ENCODE data around the gene APC. TPM values are rescaled to one million over a fixed set of nuclear protein-coding genes. Genes with fewer than 3 reads are reported as not detected.

The APC gene
- total and polyA plus RNA-seq, 10 of the 15 experiments (the other 5 are each of a cell fraction or from before 2014, with no cell fraction given): 3.2 to 23.3 (median 13.8) TPM

- no peak for TF ChIP-seq RUNX3 (IDR thresholded peaks at IDR 0.05; ENCODE audit: low read length)
Measured at GRCh38 chr5:112710896-112711295, 26.8 kb upstream of the APC start (continued).

DNA sequence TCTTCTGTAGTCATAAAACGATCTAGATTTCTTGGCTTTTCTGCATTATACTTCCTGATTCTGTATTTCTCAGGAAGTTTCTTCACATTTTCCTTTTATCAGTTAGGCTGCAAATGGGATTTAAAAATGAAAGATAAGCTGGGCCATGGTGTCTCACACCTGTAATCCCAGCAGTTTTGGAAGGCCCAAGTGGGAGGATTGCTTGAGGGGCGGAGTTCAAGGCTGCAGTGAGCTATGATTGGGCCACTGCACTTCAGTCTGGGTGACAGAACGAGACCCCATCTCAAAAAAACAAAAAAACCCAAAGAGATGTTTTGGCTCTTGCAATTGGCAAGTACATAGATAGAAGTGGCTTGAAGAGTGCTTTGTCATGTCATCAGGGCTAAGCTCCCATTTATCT lies 26.2 kb upstream of the APC start:
- Histone ChIP-seq H3K4me2 (ENCODE audit: control insufficient read depth, insufficient read depth) (peak overlapping the region; percentile 11; the same call in 1 of the 2 replicates), H3K27me3 (replicated peaks in 1 of 2; ENCODE audit: control insufficient read depth in 2 of 2, insufficient read depth in 2 of 2, low read length in 1 of 2) (no peaks in the 10 kb centered on the region), H3K79me2 (ENCODE audit: control insufficient read depth, insufficient read depth, low read length) (peaks cover 23% of the 10 kb centered on the region), H3K9ac (ENCODE audit: control insufficient read depth, insufficient read depth, low read length) (no peak overlapping the region), H3K4me3 (0 out of 2 replicates have a peak overlapping the region, but pooled peaks have one; percentile 26), H4K20me1 (ENCODE audit: control insufficient read depth, insufficient read depth) (no peaks in the 10 kb centered on the region), H3K4me1 (ENCODE audit: control insufficient read depth, insufficient read depth, low read length) (peaks cover 3% of the 10 kb centered on the region; the same call in 1 of the 2 replicates), H2AFZ (ENCODE audit: control insufficient read depth, low read depth, low read length) (no peak overlapping the region), H3K9me3 (replicated peaks; ENCODE audit: control insufficient read depth, insufficient read depth, low read length) (no peaks in the 10 kb centered on the region; the same call in 1 of the 3 replicates), H3K27ac (ENCODE audit: control insufficient read depth, insufficient read depth) (no peak overlapping the region), H3K36me3 (ENCODE audit: control insufficient read depth in 2 of 2, insufficient read depth in 2 of 2, low read length in 1 of 2) (no peaks in the 10 kb centered on the region; a peak in 1 of 4 replicates)
- no peak for DNase-seq (ENCODE audit: low read depth, low spot score)
- intact Hi-C loops (cut with micrococcal nuclease; ENCODE audit: unreplicated experiment) (no loop called here), in situ Hi-C loops (cut with MboI) (no loop called here)
- 76% methylated on average over 3 of the region's 3 CpGs for WGBS (ENCODE audit: insufficient coverage, insufficient replicate concordance, low lambda C conversion rate, missing lambda C conversion rate)
- ChIA-PET RAD21 (ENCODE audit: unreplicated experiment) (interaction anchor here (0.5 to 2.9 kb wide), 6 partner anchors 9 to 46 kb away, joined by 3 to 13 read pairs (median 4); partner anchors contain the start of gene APC), POLR2A (interaction anchor here (1.3 to 1.8 kb wide), 2 partner anchors 25 to 27 kb away, joined by 3 read pairs; no protein-coding TSS in a partner anchor), CTCF (interaction anchor here (1.1 to 4.1 kb wide), 8 partner anchors 9 to 160 kb away, joined by 3 to 32 read pairs (median 4); no protein-coding TSS in a partner anchor), SMC1A (ENCODE audit: uncharacterized antibody, unreplicated experiment) (interaction anchor here (1.0 to 4.7 kb wide), 7 partner anchors 13 to 46 kb away, joined by 3 to 29 read pairs (median 5); partner anchors contain the start of gene APC)
- TF ChIP-seq TBL1XR1 (IDR thresholded peaks at IDR 0.05; ENCODE audit: low read depth, low read length) (no peak), JUND (IDR thresholded peaks at IDR 0.05; ENCODE audit: low read depth, low read length) (no peak), KDM1A (IDR thresholded peaks at IDR 0.05; ENCODE audit: borderline replicate concordance) (no peak), KLF5 (IDR thresholded peaks at IDR 0.05; ENCODE audit: partially characterized antibody) (no peak), HCFC1 (IDR thresholded peaks at IDR 0.05; ENCODE audit: low read length) (no peak), KAT2A (conservative IDR thresholded peaks at IDR 0.05; ENCODE audit: control insufficient read depth, low read depth, low read length) (no peak), RB1 (IDR thresholded peaks at IDR 0.05; ENCODE audit: borderline replicate concordance) (no peak), YY1 (IDR thresholded peaks at IDR 0.05; ENCODE audit: low read depth, low read length) (no peak), PAX8 (IDR thresholded peaks at IDR 0.05) (no peak), MXI1 (IDR thresholded peaks at IDR 0.05; ENCODE audit: low read depth, low read length) (no peak), NKRF (conservative IDR thresholded peaks at IDR 0.05) (no peak), E2F8 (IDR thresholded peaks at IDR 0.05; ENCODE audit: low read depth, partially characterized antibody) (no peak)
- ATAC-seq: no peak
- no peak for FAIRE-seq
- no TSS peak for BruUV-seq (replicated peaks)

Measured in GM12878 (cell line).